Amniotic epithelial cell (primary cell): ENCODE data around the gene SLC13A4.
"Not testable (repeated sequence)": the region's sequence is repeated elsewhere in the genome, so short reads cannot be mapped to it uniquely, and the experiment has no call there.

ENCODE experiments used
- DNase-seq: peaks from one replicate; pipeline ENCODE4 v3.0.0-alpha.2; 2010; ENCODE audit warnings: low read depth

SLC13A4 gene

GRCh38 chr7:135728136-135728669, at the start of gene SLC13A4:
Gene SLC13A4 (minus strand): TSS chr7:135728186. CDS start chr7:135727496, 690 bp downstream.
- no peak for DNase-seq

- not testable (repeated sequence) for DNase-seq
These were observed 47.9 kb upstream of the SLC13A4 start for GRCh38 chr7:135775915-135776314.

- DNase-seq = peak; percentile 86
These were observed 47.2 kb upstream of the SLC13A4 start for GRCh38 chr7:135775230-135775629.

GRCh38 chr7:135774284-135774683, 46.3 kb upstream of the SLC13A4 start:
- peak; percentile 73 for DNase-seq

GRCh38 chr7:135773464-135773863, 45.5 kb upstream of the SLC13A4 start:
- DNase-seq = no peak

- DNase-seq = no peak
These were observed 44.7 kb upstream of the SLC13A4 start for GRCh38 chr7:135772639-135773222.

- peak; percentile 87 for DNase-seq
These were observed 44.1 kb upstream of the SLC13A4 start for GRCh38 chr7:135771961-135772638.

- peak; percentile 19 for DNase-seq
These were observed 43.1 kb upstream of the SLC13A4 start for GRCh38 chr7:135771051-135771450.

- peak; percentile 84 for DNase-seq
These were observed 42.2 kb upstream of the SLC13A4 start for GRCh38 chr7:135770139-135770710.

- DNase-seq = no peak
These were observed 41.2 kb upstream of the SLC13A4 start for GRCh38 chr7:135769005-135769802.

- no peak for DNase-seq
These were observed 40.5 kb upstream of the SLC13A4 start for GRCh38 chr7:135768467-135768866.

GRCh38 chr7:135768064-135768463, 40.1 kb upstream of the SLC13A4 start:
- DNase-seq = no peak

- DNase-seq = no peak
These were observed 35.3 kb upstream of the SLC13A4 start for GRCh38 chr7:135763261-135763660.

GRCh38 chr7:135761751-135762488, 33.9 kb upstream of the SLC13A4 start:
- DNase-seq = no peak

GRCh38 chr7:135759532-135759931, 31.5 kb upstream of the SLC13A4 start:
- DNase-seq = no peak

- peak; percentile 40 for DNase-seq
These were observed 30.5 kb upstream of the SLC13A4 start for GRCh38 chr7:135758531-135758932.

- DNase-seq = peak; percentile 72
These were observed 29.9 kb upstream of the SLC13A4 start for GRCh38 chr7:135757719-135758411.

- DNase-seq = no peak
These were observed 28.2 kb upstream of the SLC13A4 start for GRCh38 chr7:135756191-135756590.

- no peak for DNase-seq
These were observed 27.4 kb upstream of the SLC13A4 start for GRCh38 chr7:135755351-135755753.

GRCh38 chr7:135753616-135754413, 25.8 kb upstream of the SLC13A4 start:
- DNase-seq = no peak
